Dermis microvascular lymphatic vessel endothelial cell (primary cell): ENCODE data around the gene FGD6. TPM values are rescaled to one million over a fixed set of nuclear protein-coding genes. Genes with fewer than 3 reads are reported as not detected.
"Not testable (repeated sequence)": the region's sequence is repeated elsewhere in the genome, so short reads cannot be mapped to it uniquely, and the experiment has no call there.

ENCODE experiments used
- DNase-seq, 2 donors: peaks; one replicate each; pipeline versions ENCODE4 v3.0.0 to v3.0.0-alpha.2; 2010; ENCODE audit warnings: low read depth in 2 of 2
- total RNA-seq: library from RNA; depleted of rRNA; stranded (reverse); fragments of >200 nt; gene quantifications from 2 replicates; pipeline ENCODE4 v1.2.1, GENCODE V29; 2014

The FGD6 gene
- total RNA-seq, result 11.0 and 14.7 TPM in 2 replicates

GRCh38 chr12:95217377-95218149 is at the start of gene FGD6, which contains the start of gene VEZT:
TSS of gene FGD6 (minus strand) at chr12:95217467. CDS start at chr12:95217240, 227 bp downstream.
TSS of gene VEZT (plus strand) at chr12:95217807. CDS start at chr12:95217851, 44 bp downstream.
- peak; percentile 98 to 99 for DNase-seq

GRCh38 chr12:95266254-95266653 is 49.0 kb upstream of the FGD6 start:
- DNase-seq, result no peak

DNA sequence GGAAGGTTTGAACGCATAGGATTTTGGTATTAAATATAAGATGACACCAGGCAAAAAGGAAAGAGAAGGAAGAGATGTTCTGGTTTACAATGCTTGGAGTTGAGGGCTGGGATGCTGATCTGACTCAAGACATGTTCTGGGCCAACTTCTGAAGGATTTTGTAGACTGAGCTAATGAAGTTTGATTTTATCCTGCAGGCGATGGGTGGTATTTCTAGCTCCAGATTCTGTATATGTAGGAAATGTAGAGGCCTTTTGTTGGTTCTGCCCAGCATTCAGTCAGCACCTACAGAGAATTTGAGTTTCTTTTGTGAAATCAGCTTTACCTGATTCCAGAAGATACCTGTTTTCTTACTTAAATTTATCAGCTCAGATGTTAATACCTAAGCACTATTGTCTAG is 48.5 kb upstream of the FGD6 start:
- no peak for DNase-seq

- DNase-seq, result peak; percentile 99
Observed at GRCh38 chr12:95262808-95263207, 45.5 kb upstream of the FGD6 start.

GRCh38 chr12:95261109-95261508 is 43.8 kb upstream of the FGD6 start:
- no peak for DNase-seq

DNA sequence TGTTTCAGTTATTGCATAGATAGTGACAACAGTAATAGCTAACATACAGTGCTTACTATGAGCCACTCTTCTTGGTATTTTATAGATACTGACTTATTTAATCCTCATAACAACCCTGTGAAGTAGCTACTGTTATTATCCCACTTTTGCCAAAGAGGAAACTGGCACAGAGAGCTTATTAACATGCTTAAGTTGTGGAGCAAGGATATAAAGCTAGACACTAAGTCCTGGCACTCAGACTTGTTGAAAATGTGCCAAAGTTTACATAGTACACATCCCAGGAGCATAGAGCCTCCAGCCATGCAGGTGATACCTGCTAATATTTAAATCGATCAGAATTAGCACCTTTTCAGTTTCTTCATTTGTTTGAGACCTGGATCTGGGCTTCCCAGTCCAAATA is 42.1 kb upstream of the FGD6 start:
- peak in 1 of 2 donors; percentile 48 for DNase-seq

DNA sequence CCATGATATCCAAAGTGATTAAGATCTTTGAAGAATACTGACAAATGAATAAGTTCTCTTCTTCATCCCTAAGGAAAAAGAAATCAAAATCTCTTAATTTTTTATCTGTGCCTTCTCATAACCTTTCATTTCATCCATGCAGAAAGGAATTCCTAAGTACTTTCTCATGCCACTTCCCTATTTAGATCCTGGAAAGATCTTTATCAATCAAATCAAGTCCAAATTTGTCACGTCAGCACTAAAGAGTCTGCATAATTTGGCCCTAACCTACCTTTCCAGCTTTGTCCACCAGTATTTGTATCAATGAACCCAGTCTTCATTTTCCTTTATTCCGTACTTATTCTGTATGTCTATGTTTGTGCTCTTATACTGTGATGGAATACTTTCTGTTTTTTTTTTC is 41.5 kb upstream of the FGD6 start:
- no peak for DNase-seq

GRCh38 chr12:95258151-95258550 is 40.9 kb upstream of the FGD6 start:
- no peak for DNase-seq

DNA sequence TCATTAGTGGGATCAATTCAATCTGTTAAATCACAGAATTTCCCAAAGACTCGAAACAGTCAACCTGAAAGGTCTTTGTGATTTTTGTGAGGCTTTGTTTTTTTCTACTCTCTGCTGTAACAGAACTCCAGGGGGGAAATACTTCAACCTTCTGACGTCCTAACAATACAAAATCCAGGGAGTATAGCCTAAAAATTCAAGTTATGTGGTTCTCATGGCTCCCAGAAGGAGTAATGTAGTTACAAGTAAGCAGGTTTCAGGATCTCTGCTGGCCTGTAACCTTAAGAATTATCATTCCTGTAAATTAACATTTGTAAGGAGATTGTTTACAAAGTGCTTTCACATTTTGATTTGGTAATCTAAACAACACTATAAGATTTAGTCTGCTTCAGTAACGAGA is 40.3 kb upstream of the FGD6 start:
- no peak for DNase-seq

GRCh38 chr12:95253386-95253785 is 36.1 kb upstream of the FGD6 start:
- peak; percentile 46 to 60 for DNase-seq

GRCh38 chr12:95248604-95249360 is 31.5 kb upstream of the FGD6 start:
- no peak for DNase-seq

GRCh38 chr12:95248095-95248494 is 30.8 kb upstream of the FGD6 start:
- DNase-seq, result no peak

GRCh38 chr12:95244350-95244749 is 27.1 kb upstream of the FGD6 start:
- no peak for DNase-seq

GRCh38 chr12:95243497-95244183 is 26.4 kb upstream of the FGD6 start:
- no peak for DNase-seq

- peak; percentile 31 to 70 for DNase-seq
Observed at GRCh38 chr12:95241761-95242506, 24.7 kb upstream of the FGD6 start.

- DNase-seq, result not testable (repeated sequence)
Observed at GRCh38 chr12:95241138-95241537, 23.9 kb upstream of the FGD6 start.

DNA sequence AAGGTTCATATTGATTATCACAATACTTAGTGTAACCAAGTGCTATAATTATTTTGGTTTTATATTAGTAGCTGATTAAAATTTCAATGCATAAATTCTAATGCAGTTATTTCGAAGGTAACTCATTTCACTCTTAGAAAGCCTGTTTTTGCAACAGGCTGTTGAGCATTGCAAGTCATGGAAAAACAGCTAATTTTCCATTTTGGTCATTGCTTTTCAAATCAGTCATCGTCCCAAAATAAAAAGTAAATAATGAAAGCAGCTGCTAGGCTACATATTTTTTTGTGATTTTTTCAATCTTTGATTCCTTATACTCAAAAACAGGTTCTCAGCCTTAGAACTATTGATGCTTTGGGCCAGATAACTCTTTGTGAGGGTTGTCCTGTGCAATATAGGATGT is 23.3 kb upstream of the FGD6 start:
- DNase-seq, result peak in 1 of 2 donors; percentile 44

DNA sequence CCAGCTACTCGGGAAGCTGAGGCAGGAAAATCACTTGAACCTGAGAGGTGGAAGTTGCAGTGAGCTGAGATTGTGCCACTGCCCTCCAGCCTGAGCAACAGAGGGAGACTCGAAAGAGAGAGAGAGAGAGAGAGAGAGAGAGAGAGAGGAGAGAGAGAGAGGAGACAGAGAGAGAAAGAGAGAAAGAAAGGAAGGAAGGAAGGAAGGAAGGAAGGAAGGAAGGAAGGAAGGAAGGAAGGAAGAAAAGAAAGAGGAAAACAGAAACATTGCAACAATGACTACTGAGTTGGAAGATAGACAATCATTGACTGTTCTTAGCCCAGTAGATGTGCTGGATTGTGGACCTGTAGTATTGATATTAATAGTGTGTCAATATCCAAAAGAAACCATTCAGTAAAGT is 22.6 kb upstream of the FGD6 start:
- DNase-seq, result not testable (repeated sequence)

- no peak for DNase-seq
Observed at GRCh38 chr12:95239216-95239615, 21.9 kb upstream of the FGD6 start.

DNA sequence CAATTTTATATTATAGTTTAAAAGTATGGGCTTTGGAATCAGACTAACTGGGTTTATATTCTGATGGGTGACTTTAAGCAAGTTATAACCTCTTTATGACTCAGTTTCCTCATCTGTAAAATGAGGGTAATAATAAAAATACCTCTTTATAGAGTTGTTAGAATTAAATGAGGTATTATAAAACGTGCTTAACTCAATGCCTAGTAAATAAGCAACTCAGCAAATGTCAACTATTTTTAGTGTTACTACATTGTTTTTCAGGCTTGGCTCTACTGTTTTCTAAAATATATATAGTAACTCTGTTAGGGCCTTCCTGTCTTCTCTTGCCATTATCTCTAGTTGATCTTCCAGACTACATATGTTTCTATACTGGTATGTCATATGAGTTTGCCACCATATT is 20.9 kb upstream of the FGD6 start:
- no peak for DNase-seq

GRCh38 chr12:95237315-95237714 is 20.0 kb upstream of the FGD6 start:
- no peak for DNase-seq
